Neural cell (in vitro differentiated cells): Measurements from ENCODE around the gene PDGFA. TPM values are rescaled to one million over a fixed set of nuclear protein-coding genes. Genes with fewer than 3 reads are reported as not detected.
A peak's percentile ranks its signal among the peaks of the same experiment; 100 is the strongest.

ENCODE experiments used
- H2AFZ ChIP-seq: fragments of 200-600, 300-800 bp; sonication (generic), shearing (Covaris generic); 2 replicates; pipeline ENCODE4 v1.6.0; 2014; ENCODE audit warnings: low read depth, mild to moderate bottlenecking, antibody characterized with exemption, low read length, moderate library complexity
- H3F3A ChIP-seq: fragments of 200-600 bp; shearing (Covaris generic); 2 replicates; pipeline ENCODE4 v1.6.1; 2016; ENCODE audit warnings: mild to moderate bottlenecking, moderate library complexity, mixed read lengths, antibody characterized with exemption, low read length; ENCODE audit not compliant: insufficient read depth, poor library complexity, severe bottlenecking
- H3K27ac ChIP-seq: fragments of 200-600, 300-800 bp; sonication (generic), shearing (Covaris generic); 2 replicates; pipeline ENCODE4 v1.5.1; 2014; ENCODE audit warnings: mild to moderate bottlenecking, low read length, moderate library complexity
- H3K27me3 ChIP-seq: fragments of 300-800, 200-600 bp; sonication (generic), shearing (Covaris generic); 2 replicates; pipeline ENCODE4 v1.6.0; 2014; ENCODE audit warnings: mild to moderate bottlenecking, low read depth, low read length, moderate library complexity; ENCODE audit not compliant: insufficient read depth
- H3K36me3 ChIP-seq: fragments of 300-800, 200-600 bp; sonication (generic), shearing (Covaris generic); 2 replicates; pipeline ENCODE4 v1.5.1; 2014; ENCODE audit warnings: mild to moderate bottlenecking, antibody characterized with exemption, low read length, moderate library complexity; ENCODE audit not compliant: insufficient read depth
- H3K4me2 ChIP-seq: fragments of 300-800, 200-600 bp; sonication (generic), shearing (Covaris generic); 2 replicates; pipeline ENCODE4 v1.6.0; 2014; ENCODE audit warnings: mild to moderate bottlenecking, low read length
- H3K4me3 ChIP-seq: fragments of 300-800, 200-600 bp; sonication (generic), shearing (Covaris generic); 2 replicates; pipeline ENCODE4 v1.5.1; 2014; ENCODE audit warnings: mild to moderate bottlenecking, low read length, moderate library complexity
- H3K79me2 ChIP-seq: fragments of 200-600 bp; shearing (Covaris generic); replicated peaks from 2 replicates; pipeline ENCODE4 v1.6.0; 2014; ENCODE audit warnings: mild to moderate bottlenecking, low read length, moderate library complexity; ENCODE audit not compliant: insufficient read depth
- H3K9ac ChIP-seq: fragments of 300-800, 200-600 bp; sonication (generic), shearing (Covaris generic); 2 replicates; pipeline ENCODE4 v1.6.1; 2016; ENCODE audit warnings: mild to moderate bottlenecking, low read length, mixed read lengths
- H3K9me2 ChIP-seq: fragments of 200-600 bp; shearing (Covaris generic); 2 replicates; pipeline ENCODE4 v1.6.1; 2016; ENCODE audit warnings: mild to moderate bottlenecking, low read length, mixed read lengths; ENCODE audit not compliant: insufficient read depth
- H3K9me3 ChIP-seq: fragments of 200-600, 300-800 bp; sonication (generic), shearing (Covaris generic); 2 replicates; pipeline ENCODE4 v1.6.1; 2016; ENCODE audit warnings: mild to moderate bottlenecking, mixed run types, low read length, moderate library complexity, mixed read lengths
- H4K20me1 ChIP-seq: fragments of 200-600 bp; shearing (Covaris generic); 2 replicates; pipeline ENCODE4 v1.6.1; 2016; ENCODE audit warnings: mild to moderate bottlenecking, mixed run types; ENCODE audit not compliant: insufficient read depth
- EP300 ChIP-seq: fragments of 450-650 bp; conservative IDR thresholded peaks from 2 replicates; pipeline ENCODE4 v1.6.1; 2014; ENCODE audit warnings: antibody characterized with exemption, mild to moderate bottlenecking, moderate library complexity; ENCODE audit not compliant: poor library complexity, severe bottlenecking
- MXI1 ChIP-seq: fragments of 450-650 bp; conservative IDR thresholded peaks from 2 replicates; pipeline ENCODE4 v1.6.1; 2014; ENCODE audit warnings: antibody characterized with exemption, mild to moderate bottlenecking; ENCODE audit not compliant: poor library complexity, severe bottlenecking
- POLR2AphosphoS5 ChIP-seq: IDR thresholded peaks from 2 replicates; pipeline ENCODE4 v1.6.1; 2012
- RAD21 ChIP-seq: fragments of 450-650 bp; conservative IDR thresholded peaks from 2 replicates; pipeline ENCODE4 v1.6.1; 2014; ENCODE audit warnings: antibody characterized with exemption, mild to moderate bottlenecking, moderate library complexity
- SMC3 ChIP-seq: fragments of 450-650 bp; conservative IDR thresholded peaks from 2 replicates; pipeline ENCODE4 v1.6.1; 2014; ENCODE audit warnings: antibody characterized with exemption, mild to moderate bottlenecking, moderate library complexity; ENCODE audit not compliant: poor library complexity
- TAF1 ChIP-seq: IDR thresholded peaks from 2 replicates; pipeline ENCODE4 v1.6.1; 2012; ENCODE audit warnings: low read depth
- polyA plus RNA-seq: library from polyadenylated mRNA; depleted of rRNA; stranded (reverse); fragments of >200 nt; gene quantifications from 2 replicates; pipeline ENCODE4 v1.2.3, GENCODE V29; 2014
- TF ChIP-seq, protein P1 (sequence below): fragments of 450-650 bp; IDR thresholded peaks from 2 replicates; pipeline ENCODE4 v1.5.1; 2014; ENCODE audit warnings: antibody characterized with exemption, mild to moderate bottlenecking, moderate library complexity; ENCODE audit not compliant: poor library complexity, severe bottlenecking
- TF ChIP-seq, protein P2 (sequence below): IDR thresholded peaks from 2 replicates; pipeline ENCODE4 v1.6.1; 2012; ENCODE audit warnings: borderline replicate concordance

Gene PDGFA
- polyA plus RNA-seq, 1 donor from 2014 or later = 4.1 TPM

DNA sequence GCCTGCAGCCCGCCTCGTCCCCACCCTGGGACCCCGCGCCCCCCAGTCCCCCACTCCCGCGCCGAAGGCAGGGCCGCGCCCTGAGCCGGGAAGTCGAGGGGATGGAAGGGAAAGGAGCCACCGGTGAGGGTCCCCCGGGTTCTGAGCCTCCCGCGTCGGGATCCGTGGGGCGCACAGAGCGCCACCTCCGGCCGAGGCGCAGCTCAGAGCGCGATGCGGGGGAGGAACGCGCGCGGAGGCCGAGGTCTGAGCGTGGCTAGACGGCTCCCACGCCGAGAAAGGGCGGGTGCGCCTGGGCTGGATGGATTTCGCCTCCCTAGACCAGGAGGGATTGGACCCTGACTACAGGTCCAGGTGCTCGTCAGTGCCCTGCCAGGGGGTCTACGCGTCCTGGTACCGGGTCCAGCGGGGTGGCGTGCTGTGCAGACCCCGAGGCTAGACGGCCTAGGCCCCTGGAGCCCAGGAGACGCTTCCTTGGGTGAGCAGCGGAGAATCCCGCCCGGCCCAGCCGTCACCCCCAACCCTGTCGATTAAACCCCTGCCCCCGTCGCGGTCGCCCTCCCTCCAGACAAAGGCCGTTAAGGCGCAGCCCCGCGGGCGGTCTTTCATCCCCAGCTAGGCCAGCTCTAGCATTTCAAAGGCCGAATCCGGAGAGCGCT is 986 bp upstream of the PDGFA start:
- Histone ChIP-seq H3K4me2 (no peak overlapping the region), H3K4me3 (peak overlapping the region; percentile 58), H3K27ac (no peak overlapping the region), H3K9me3 (no peaks in the 10 kb centered on the region), H3K9me2 (no peaks in the 10 kb centered on the region), H2AFZ (no peak overlapping the region), H3K9ac (no peak overlapping the region), H3F3A (no peaks in the 10 kb centered on the region), H3K79me2 (no peaks in the 10 kb centered on the region), H3K27me3 (peaks cover 77% of the 10 kb centered on the region), H3K36me3 (no peaks in the 10 kb centered on the region), H4K20me1 (no peaks in the 10 kb centered on the region)
- TF ChIP-seq, protein P1, sequence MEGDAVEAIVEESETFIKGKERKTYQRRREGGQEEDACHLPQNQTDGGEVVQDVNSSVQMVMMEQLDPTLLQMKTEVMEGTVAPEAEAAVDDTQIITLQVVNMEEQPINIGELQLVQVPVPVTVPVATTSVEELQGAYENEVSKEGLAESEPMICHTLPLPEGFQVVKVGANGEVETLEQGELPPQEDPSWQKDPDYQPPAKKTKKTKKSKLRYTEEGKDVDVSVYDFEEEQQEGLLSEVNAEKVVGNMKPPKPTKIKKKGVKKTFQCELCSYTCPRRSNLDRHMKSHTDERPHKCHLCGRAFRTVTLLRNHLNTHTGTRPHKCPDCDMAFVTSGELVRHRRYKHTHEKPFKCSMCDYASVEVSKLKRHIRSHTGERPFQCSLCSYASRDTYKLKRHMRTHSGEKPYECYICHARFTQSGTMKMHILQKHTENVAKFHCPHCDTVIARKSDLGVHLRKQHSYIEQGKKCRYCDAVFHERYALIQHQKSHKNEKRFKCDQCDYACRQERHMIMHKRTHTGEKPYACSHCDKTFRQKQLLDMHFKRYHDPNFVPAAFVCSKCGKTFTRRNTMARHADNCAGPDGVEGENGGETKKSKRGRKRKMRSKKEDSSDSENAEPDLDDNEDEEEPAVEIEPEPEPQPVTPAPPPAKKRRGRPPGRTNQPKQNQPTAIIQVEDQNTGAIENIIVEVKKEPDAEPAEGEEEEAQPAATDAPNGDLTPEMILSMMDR = peak; percentile 30
- no peak for TF ChIP-seq SMC3

DNA sequence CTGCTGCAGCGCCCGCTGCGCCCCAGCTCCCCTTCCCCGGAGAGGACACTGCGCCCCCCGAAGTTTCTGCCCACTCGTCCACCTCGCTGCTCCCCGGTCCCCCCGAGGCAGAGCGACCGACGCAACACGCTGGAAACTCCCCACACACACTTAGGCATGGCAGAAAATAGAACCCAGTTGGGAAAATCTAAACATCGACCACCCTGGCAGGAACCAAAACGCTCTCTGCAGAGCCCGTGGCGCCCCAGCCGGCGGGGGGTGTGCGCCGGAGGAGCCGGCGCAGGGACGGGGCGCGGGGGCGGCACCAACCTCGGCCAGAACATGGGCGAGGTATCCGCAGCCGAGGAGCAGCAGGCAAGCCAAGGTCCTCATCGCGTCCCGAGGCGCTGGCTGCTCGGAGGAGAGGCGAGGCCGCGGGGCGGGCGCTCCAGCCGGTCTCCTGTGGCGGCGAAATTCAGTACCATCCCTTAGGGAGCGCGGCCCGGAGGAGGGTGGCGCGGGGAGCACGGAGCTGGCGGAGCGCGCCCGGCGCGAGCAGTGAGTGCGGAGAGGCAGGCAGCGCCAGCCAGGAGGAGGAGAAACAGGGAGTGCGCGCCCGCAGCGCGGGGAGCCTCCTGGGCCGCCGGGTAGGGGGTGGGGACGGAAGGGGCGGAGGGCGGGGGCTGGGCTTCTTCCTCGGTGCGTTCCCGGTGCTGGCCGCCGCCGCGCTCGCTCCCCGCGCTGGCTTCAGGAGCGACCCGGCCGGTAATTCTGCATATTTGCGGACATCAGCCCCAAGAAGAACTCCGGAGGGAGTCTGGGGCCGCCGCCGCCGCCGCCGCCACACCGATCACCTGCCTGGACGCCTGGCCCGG is 789 bp downstream of the PDGFA start:
- TF ChIP-seq MXI1 = peak; percentile 58
- TF ChIP-seq RAD21 = peak; percentile 41
- TF ChIP-seq, protein P1 = no peak
- peak; percentile 28 for TF ChIP-seq SMC3
- TF ChIP-seq POLR2AphosphoS5 = peak; percentile 13
- no peaks in the 10 kb centered on the region for H3K79me2 ChIP-seq

GRCh38 chr7:517774-518629 is 1.6 kb downstream of the PDGFA start:
- Histone ChIP-seq H3K9me2 (no peaks in the 10 kb centered on the region), H3K79me2 (no peaks in the 10 kb centered on the region), H2AFZ (no peak overlapping the region), H3K36me3 (no peaks in the 10 kb centered on the region), H3K9ac (peak overlapping the region; percentile 63), H3F3A (no peaks in the 10 kb centered on the region), H3K4me3 (peak overlapping the region; percentile 94), H3K27ac (no peak overlapping the region), H3K9me3 (no peaks in the 10 kb centered on the region), H4K20me1 (no peaks in the 10 kb centered on the region), H3K27me3 (peaks cover 77% of the 10 kb centered on the region), H3K4me2 (peak overlapping the region; percentile 70)
- TF ChIP-seq, protein P1 = no peak
- TF ChIP-seq MXI1 (no peak), SMC3 (no peak), EP300 (no peak), POLR2AphosphoS5 (no peak), TAF1 (no peak), RAD21 (no peak)
- TF ChIP-seq, protein P2, sequence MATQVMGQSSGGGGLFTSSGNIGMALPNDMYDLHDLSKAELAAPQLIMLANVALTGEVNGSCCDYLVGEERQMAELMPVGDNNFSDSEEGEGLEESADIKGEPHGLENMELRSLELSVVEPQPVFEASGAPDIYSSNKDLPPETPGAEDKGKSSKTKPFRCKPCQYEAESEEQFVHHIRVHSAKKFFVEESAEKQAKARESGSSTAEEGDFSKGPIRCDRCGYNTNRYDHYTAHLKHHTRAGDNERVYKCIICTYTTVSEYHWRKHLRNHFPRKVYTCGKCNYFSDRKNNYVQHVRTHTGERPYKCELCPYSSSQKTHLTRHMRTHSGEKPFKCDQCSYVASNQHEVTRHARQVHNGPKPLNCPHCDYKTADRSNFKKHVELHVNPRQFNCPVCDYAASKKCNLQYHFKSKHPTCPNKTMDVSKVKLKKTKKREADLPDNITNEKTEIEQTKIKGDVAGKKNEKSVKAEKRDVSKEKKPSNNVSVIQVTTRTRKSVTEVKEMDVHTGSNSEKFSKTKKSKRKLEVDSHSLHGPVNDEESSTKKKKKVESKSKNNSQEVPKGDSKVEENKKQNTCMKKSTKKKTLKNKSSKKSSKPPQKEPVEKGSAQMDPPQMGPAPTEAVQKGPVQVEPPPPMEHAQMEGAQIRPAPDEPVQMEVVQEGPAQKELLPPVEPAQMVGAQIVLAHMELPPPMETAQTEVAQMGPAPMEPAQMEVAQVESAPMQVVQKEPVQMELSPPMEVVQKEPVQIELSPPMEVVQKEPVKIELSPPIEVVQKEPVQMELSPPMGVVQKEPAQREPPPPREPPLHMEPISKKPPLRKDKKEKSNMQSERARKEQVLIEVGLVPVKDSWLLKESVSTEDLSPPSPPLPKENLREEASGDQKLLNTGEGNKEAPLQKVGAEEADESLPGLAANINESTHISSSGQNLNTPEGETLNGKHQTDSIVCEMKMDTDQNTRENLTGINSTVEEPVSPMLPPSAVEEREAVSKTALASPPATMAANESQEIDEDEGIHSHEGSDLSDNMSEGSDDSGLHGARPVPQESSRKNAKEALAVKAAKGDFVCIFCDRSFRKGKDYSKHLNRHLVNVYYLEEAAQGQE = no peak

More for the DNA sequence above, 789 bp downstream of the PDGFA start:
- Histone ChIP-seq H2AFZ (no peak overlapping the region), H3K4me3 (peak overlapping the region; percentile 94), H3K9ac (peak overlapping the region; percentile 63), H4K20me1 (no peaks in the 10 kb centered on the region), H3F3A (no peaks in the 10 kb centered on the region), H3K9me3 (no peaks in the 10 kb centered on the region), H3K4me2 (peak overlapping the region; percentile 68), H3K36me3 (no peaks in the 10 kb centered on the region), H3K27me3 (peaks cover 85% of the 10 kb centered on the region), H3K9me2 (no peaks in the 10 kb centered on the region), H3K27ac (no peak overlapping the region)
